OCI-LY7 (cell line): Measurements from ENCODE around the gene TAL1. TPM values are rescaled to one million over a fixed set of nuclear protein-coding genes. Genes with fewer than 3 reads are reported as not detected.

Source experiments
- BruUV-seq: library from RNA; stranded (reverse); fragments of 400-500 nt; replicated peaks from 2 replicates; lab custom pipeline; 2021; lab: Mats Ljungman, UMichigan
- CTCF ChIA-PET: fragments of 300-600 bp; sonication (Branson Sonifier 250); formaldehyde crosslinking; loops from one replicate; lab custom pipeline; 2022; ENCODE audit warnings: antibody characterized with exemption; ENCODE audit not compliant: unreplicated experiment; lab: Charles Lee
- POLR2A ChIA-PET: fragments of 300-600 bp; sonication (Branson Sonifier 250); formaldehyde crosslinking; loops from one replicate; lab custom pipeline; 2022; ENCODE audit warnings: antibody characterized with exemption; lab: Charles Lee
- DNase-seq: peaks from one replicate; pipeline ENCODE4 v3.0.0-alpha.2; 2015; ENCODE audit warnings: low spot score
- H2AFZ ChIP-seq: fragments of 200-600 bp; sonication (generic), shearing (Covaris generic); 2 replicates; pipeline ENCODE4 v1.6.1; 2014; ENCODE audit warnings: mild to moderate bottlenecking, antibody characterized with exemption, low read length, moderate library complexity
- H3K27ac ChIP-seq: fragments of 200-600 bp; sonication (generic); 2 replicates; pipeline ENCODE4 v1.5.1; 2014; ENCODE audit warnings: mixed run types, low read depth, mild to moderate bottlenecking, moderate library complexity, low read length, inconsistent platforms; ENCODE audit not compliant: poor library complexity, severe bottlenecking
- H3K36me3 ChIP-seq: fragments of 200-600 bp; sonication (generic); 2 replicates; pipeline ENCODE4 v1.6.1; 2014; ENCODE audit warnings: mild to moderate bottlenecking, antibody characterized with exemption, low read length, moderate library complexity, mixed read lengths; ENCODE audit not compliant: insufficient read depth
- H3K4me1 ChIP-seq: fragments of 200-600 bp; sonication (generic); 2 replicates; pipeline ENCODE4 v1.5.1; 2014; ENCODE audit warnings: mild to moderate bottlenecking, low read length; ENCODE audit not compliant: insufficient read depth, poor library complexity, severe bottlenecking
- H3K4me2 ChIP-seq: fragments of 200-600 bp; sonication (generic); 2 replicates; pipeline ENCODE4 v1.6.1; 2014; ENCODE audit warnings: mild to moderate bottlenecking, low read length
- H3K4me3 ChIP-seq: fragments of 200-600 bp; sonication (generic); 2 replicates; pipeline ENCODE4 v1.5.1; 2014; ENCODE audit warnings: mild to moderate bottlenecking, low read depth, low read length; ENCODE audit not compliant: poor library complexity, severe bottlenecking
- H3K79me2 ChIP-seq: fragments of 200-600 bp; sonication (generic); 2 replicates; pipeline ENCODE4 v1.6.1; 2016; ENCODE audit warnings: low read depth, mild to moderate bottlenecking, low read length, moderate library complexity, mixed read lengths; ENCODE audit not compliant: insufficient read depth
- H3K9me2 ChIP-seq: fragments of 200-600 bp; sonication (generic); 2 replicates; pipeline ENCODE4 v1.6.1; 2016; ENCODE audit warnings: mild to moderate bottlenecking, low read length, mixed read lengths; ENCODE audit not compliant: insufficient read depth
- H3K9me3 ChIP-seq: fragments of 200-600 bp; sonication (generic); 2 replicates; pipeline ENCODE4 v1.6.1; 2014; ENCODE audit warnings: mild to moderate bottlenecking, mixed run types, low read length, mixed read lengths
- H4K20me1 ChIP-seq: fragments of 200-600 bp; sonication (generic); 2 replicates; pipeline ENCODE4 v1.6.1; 2014; ENCODE audit warnings: mild to moderate bottlenecking, antibody characterized with exemption, low read length, moderate library complexity, mixed read lengths; ENCODE audit not compliant: insufficient read depth
- CTCF ChIP-seq: fragments of 200-600 bp; sonication (generic); conservative IDR thresholded peaks from 2 replicates; pipeline ENCODE4 v1.5.1; 2014; ENCODE audit warnings: mild to moderate bottlenecking, antibody characterized with exemption, low read length, moderate library complexity, mixed read lengths
- EZH2phosphoT487 ChIP-seq: fragments of 200-600 bp; sonication (generic); IDR thresholded peaks from 2 replicates; pipeline ENCODE4 v1.6.1; 2018; ENCODE audit warnings: low read depth, borderline replicate concordance, mild to moderate bottlenecking, mixed run types, antibody characterized with exemption, low read length, moderate library complexity, mixed read lengths
- intact Hi-C: fragments of 100-400 bp; cut with micrococcal nuclease; formaldehyde crosslinking; loops from one replicate; pipeline ENCODE4 v1.10.0; 2022; ENCODE audit not compliant: unreplicated experiment
- total RNA-seq, 2 experiments: library from RNA; depleted of rRNA in 1 of 2; stranded (reverse); fragments of >200 nt in 1 of 2; shearing (Covaris generic) in 1 of 2; gene quantifications; 2 replicates each; pipeline ENCODE4 v1.2.3, GENCODE V29; 2014 to 2022

The TAL1 gene
- total RNA-seq, 2 experiments from 2014 or later, result not detected

- BruUV-seq, result no TSS peak
- POLR2A ChIA-PET, result interaction anchor here (0.9 kb wide), 1 partner anchor 9 kb away, joined by 4 read pairs; no protein-coding TSS in a partner anchor
- no peak for DNase-seq
- no peak within 1 kb of the TSS for H3K4me2 ChIP-seq
- no peaks in the 10 kb centered on the region for H3K9me2 ChIP-seq
- H3K4me1 ChIP-seq, result no peaks in the 10 kb centered on the region
- intact Hi-C loops, result loop anchor here (5.0 to 10.0 kb wide), 2 partner anchors 57 to 525 kb away; no protein-coding TSS in a partner anchor
- CTCF ChIA-PET, result interaction anchor here (0.7 kb wide), 1 partner anchor 11 kb away, joined by 3 read pairs; no protein-coding TSS in a partner anchor
- TF ChIP-seq EZH2phosphoT487 (no peak), CTCF (no peak)
- no peak within 1 kb of the TSS for H2AFZ ChIP-seq
- H3K9me3 ChIP-seq, result no peaks in the 10 kb centered on the region
- H3K36me3 ChIP-seq, result no peaks in the 10 kb centered on the region
- H4K20me1 ChIP-seq, result no peaks in the 10 kb centered on the region
- H3K79me2 ChIP-seq, result no peaks in the 10 kb centered on the region
- H3K4me3 ChIP-seq, result no peak within 1 kb of the TSS
- H3K27ac ChIP-seq, result no peak within 1 kb of the TSS
Measured at GRCh38 chr1:47189844-47190508, 42.0 kb downstream of the TAL1 start, which contains the start of gene PDZK1IP1. TSS of gene PDZK1IP1 (minus strand) at chr1:47190036. CDS start at chr1:47189932, 104 bp downstream.

- Histone ChIP-seq H4K20me1 (no peaks in the 10 kb centered on the region), H3K4me2 (no peak overlapping the region), H2AFZ (no peak overlapping the region), H3K9me3 (no peaks in the 10 kb centered on the region), H3K4me1 (no peaks in the 10 kb centered on the region), H3K9me2 (no peaks in the 10 kb centered on the region), H3K79me2 (no peaks in the 10 kb centered on the region), H3K27ac (no peak overlapping the region), H3K36me3 (no peaks in the 10 kb centered on the region), H3K4me3 (no peak overlapping the region)
- intact Hi-C loops, result no loop called here
- CTCF ChIA-PET, result interaction anchor here (0.7 kb wide), 1 partner anchor 10 kb away, joined by 3 read pairs; no protein-coding TSS in a partner anchor
- POLR2A ChIA-PET, result interaction anchor here (0.9 kb wide), 1 partner anchor 8 kb away, joined by 4 read pairs; no protein-coding TSS in a partner anchor
- no peak for DNase-seq
- no TSS peak for BruUV-seq
- TF ChIP-seq EZH2phosphoT487 (no peak), CTCF (no peak)
Measured at GRCh38 chr1:47188791-47189785, 42.9 kb downstream of the TAL1 start.
